ENCODE results near the gene RPS2.

Gene RPS2

DNA sequence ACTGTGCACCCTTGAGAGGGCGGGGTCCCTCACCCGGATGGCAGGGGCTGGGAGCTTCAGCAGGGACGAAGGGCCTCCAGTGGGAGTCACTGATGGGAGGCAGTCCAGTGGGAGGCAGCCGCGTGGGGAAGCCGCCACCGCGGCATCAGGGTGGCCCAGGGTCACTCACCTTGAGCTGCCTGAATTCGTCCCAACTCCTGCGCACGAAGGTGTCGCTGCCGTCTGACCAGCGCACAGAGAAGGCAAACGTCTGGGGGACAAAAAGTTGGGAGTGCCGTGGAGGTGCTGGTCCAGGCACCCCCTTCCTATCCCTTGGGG is 16.1 kb upstream of the RPS2 start:
- DNase-seq, result no peak

DNA sequence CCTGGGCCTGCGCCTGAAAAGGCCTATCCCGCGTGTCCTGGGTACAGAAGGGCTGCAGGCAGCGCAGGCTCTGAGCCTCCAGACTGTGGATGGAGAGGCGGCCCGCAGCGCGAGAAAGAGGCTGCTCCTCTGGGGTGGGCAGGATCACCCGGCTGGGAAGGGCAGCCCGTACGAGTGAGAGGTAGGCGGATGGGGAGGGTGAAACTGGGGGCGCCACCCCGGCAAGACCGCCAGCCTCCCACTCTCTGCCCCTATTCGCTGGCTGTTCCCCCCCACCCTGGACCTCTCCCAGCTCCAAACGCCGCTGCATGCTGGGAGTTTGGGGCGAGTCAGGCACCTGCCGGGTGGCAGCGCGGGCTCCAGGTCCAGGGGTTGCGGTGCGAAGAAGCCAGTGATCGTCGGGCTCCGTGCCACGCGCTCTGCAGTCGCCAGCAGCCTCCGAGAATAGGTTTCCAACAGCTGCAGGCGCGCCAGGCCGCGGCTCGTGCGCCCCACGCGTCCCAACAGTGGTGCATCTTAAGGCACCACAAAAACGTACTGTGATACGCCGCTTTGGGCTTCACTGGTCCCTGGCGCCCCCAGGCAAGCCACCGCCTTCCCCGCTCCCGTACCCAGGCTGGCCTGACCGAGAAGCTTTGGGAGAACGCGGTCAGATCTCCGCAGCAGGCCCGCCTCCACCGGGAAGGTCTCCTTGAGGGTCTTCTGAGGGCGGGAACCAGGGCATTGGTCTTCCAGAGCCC is 15.6 kb upstream of the RPS2 start:
- no peak for DNase-seq

DNA sequence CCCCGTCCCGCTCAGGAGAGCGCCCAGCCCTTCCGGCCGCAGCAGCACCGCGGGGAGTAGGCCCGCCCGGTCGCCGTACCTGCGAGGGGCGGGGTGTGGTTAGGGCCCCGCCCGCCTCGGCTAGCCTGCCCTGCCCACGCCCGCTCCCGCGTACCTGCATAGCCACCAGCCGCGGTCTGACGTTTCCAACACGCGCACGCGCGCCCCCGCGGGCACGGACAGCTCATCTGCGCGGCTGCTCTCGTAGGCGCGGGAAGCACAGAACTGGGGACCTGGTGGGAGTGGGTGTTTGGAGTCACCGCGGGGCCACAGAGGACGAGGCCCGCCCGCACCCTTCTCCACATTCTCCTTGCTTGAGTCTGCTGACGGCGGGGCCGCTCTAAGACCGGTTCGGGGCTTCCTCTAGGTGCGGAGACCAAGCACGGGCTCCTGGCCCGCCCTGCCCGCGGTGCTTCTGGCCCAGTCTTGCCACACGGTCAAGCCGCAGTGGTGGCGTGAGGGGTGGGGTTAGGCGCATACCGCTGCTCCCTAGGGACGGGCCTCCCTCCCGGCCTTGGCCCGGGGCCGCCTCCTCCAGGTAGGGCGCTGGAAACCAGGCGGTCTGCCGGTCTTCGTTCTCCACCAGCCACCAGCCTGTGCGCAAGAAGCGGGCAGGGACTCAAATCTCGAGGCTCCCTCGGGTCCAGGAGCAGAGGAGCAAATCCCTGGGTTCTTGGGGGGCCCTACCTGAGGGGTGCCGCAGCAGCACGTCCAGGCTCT is 14.8 kb upstream of the RPS2 start:
- DNase-seq, result no peak

DNA sequence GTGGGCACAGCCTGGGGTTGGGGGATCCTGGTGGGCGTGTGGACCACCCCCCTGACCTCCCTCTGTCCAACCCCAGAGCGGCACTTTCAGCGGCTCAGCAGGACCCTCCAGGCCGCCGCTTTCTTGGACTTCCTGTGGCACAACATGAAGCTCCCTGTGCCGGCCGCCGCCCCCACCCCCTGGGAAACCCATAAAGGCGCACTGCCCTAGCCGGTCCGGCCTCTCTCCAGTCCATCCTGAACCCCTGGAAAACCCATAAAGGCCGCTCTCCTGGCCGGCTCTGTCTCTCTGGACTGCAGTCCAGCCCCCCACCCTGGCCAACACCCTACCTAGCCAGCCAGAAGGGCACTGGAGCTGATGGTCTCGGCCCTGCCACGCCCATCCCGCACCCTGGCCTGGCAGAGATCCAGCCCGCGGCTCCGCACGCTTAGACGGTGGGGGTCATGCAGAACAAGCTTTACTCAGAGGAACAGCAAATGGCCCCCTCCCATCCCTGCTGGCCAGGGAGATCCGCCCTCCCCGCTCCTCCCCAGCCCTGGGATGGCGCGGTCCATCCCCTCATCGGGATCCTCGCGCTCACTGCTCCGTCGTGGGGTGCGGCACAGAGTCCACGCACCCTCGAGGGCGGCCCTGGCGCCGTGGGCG is 14.0 kb upstream of the RPS2 start:
- no peak for DNase-seq

DNA sequence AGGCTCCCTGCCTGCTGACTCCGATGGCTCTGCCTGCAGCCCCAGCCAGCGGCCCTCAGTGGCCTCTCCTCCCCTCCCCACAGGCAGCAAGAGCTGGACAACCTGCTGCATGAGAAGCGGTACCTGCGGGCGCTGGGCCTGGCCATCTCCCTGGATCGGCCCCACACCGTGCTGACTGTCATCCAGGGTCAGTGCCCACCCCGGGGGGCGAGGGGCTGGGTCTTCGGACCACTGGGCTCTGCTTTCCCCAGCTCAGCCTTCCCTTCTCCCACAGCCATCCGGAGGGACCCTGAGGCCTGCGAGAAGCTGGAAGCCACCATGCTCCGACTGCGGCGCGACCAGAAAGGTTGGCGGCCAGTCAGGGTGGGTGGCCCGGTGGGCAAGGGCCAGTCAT is 13.2 kb upstream of the RPS2 start:
- no peak for DNase-seq

DNA sequence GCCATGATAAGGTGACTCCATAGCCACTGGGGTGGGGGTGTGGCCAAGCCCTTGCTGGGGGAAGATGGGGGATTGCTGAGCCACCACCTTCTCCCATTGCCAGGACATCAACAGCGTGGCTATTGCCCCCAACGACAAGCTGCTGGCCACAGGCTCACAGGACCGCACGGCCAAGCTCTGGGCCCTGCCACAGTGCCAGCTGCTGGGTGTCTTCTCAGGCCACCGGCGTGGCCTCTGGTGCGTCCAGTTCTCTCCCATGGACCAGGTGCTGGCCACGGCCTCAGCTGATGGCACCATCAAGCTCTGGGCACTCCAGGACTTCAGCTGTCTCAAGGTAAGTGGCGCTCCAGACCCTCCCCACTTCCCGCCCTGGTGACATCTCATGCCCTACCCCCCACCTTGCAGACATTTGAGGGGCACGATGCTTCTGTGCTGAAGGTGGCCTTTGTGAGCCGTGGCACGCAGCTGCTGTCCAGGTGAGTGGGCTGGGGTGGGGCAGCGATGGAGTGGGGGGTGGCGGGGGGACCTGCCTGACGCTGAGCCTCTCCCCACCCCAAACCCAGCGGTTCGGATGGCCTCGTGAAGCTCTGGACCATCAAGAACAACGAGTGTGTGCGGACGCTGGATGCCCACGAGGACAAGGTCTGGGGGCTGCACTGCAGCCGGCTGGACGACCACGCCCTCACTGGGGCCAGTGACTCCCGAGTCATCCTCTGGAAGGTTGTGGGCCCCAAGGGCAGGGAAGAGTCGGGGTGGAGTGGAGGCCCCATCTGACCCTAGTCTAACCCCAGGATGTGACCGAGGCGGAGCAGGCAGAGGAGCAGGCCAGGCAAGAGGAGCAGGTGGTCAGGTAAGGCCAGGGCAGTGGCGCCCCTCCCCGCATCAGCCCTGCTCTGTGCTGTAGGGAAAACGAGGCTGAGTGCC is 12.6 kb upstream of the RPS2 start:
- DNase-seq, result no peak

DNA sequence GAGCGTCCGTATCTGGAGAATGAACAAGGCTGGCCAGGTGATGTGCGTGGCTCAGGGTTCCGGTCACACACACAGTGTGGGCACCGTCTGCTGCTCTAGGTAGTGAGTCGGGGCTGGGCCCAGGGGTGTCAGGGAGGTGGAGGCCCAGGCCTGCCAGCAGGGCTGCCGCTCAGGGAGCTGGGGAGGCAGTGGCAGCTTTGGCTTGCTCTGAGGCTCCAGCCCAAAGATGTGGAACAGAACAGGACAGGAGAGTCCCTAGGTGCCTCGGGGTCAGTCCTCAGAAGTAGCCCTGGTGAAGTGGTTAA is 11.5 kb upstream of the RPS2 start:
- no peak for DNase-seq

DNA sequence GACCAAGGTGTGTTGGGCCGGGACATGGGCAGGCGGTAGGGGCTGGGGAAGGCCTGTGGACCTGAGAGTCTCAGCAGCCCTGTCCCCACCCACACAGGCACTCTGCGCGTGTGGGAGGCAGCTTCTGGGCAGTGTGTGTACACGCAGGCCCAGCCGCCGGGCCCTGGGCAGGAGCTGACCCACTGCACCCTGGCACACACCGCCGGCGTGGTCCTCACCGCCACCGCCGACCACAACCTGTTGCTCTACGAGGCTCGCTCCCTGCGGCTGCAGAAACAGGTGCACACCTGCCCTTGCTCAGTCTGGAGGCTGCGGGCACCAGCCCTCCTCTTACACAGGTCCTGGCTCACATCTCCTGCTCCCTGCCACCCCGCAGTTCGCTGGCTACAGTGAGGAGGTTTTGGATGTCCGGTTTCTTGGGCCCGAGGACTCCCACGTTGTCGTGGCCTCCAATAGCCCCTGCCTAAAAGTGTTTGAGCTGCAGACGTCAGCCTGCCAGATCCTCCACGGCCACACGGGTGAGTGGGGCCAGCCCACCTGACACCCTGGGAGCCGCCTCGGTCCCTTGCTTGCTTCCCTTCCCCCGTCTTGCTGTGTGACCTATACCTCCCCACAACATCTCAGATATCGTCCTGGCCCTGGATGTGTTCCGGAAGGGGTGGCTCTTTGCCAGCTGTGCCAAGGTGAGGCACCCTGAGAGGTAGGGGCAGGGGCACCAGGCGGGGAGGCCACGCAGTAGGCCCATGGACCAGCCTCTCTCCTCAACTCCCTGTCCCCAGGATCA is 11.0 kb upstream of the RPS2 start:
- DNase-seq, result no peak

DNA sequence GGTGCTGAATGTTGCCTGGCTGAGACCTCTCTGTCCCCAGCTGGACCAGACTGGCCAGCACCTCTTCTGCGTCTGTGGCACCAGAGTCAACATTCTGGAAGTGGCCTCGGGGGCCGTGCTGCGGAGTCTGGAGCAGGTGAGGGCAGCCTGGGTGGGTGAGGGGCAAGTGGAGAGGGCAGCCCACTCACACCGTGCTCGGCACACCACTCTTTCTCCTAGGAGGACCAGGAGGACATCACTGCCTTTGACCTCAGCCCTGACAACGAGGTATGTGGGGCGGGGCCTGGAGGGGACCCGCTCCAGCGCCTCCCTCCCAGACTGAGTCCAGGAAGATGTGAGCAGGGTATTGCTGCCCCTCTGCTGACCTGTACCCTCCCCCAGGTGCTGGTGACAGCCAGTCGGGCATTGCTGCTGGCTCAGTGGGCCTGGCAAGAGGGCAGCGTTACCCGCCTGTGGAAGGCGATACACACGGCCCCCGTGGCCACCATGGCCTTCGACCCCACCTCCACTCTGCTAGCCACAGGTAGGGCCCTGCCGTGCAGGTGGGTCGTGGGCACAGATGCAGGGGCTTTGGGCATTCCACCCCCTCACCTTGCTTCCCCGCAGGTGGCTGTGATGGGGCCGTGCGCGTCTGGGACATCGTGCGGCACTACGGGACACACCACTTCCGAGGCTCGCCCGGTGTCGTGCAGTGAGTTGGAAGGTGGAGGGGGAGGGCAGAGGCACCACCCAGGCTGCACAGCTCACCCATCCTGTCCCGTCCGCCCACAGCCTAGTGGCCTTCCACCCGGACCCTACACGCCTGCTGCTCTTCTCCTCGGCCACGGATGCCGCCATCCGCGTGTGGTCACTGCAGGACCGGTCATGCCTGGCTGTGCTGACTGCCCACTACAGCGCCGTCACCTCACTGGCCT is 9.8 kb upstream of the RPS2 start:
- no peak for DNase-seq

DNA sequence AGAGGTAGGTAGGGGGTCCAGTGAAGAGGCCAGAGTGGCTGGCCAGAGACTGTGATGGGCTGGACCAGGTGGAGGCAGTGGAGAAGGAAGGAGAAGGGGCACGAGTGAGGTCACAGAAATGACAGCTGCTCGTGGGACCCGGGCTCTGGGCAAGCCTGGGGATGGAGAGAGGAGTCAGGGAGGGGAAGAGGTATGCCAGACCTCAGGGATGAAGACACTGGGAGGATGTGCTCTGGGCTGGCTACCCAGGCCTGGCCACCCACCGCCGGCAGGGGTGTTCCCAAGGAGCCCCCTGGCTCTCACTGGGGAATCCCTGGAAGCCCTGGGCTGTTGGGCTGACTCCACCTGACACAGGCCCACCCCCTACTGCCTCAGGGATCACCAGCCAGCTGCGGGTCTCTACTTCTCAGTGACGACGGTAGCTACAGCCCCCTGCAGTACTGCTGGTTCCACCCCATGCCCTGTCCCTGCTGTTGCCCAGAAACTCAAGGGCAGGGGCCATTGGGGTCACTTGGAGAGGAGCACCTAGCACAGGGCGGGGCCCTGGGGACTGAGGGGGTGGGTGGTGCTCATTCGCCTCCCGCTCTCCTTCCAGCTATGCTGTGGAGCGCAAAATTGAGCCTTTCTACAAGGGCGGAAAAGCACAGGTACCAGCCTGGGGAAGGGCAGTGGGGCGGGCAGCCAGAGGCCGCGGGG is 9.0 kb upstream of the RPS2 start:
- no peak for DNase-seq

DNA sequence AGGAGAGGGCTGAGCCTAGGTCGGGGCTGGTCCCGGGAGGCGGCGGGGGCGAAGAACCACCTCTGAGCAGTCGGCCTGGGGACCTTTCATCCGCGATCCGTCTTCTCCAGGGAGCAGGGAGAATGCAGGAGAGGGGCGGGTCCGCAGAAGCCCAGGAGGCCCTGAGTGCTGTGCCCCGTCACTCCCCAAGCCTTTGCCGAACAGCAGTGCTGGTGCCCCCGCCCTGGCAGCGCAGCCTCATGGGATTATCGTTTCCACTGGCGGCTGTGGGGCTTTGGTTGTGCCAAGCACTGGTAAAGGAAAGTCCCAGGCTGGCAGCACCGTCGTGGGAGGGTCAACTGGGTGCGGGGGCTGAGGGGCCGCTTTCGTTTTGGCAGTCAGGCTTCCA is 7.9 kb upstream of the RPS2 start:
- DNase-seq, result no peak

DNA sequence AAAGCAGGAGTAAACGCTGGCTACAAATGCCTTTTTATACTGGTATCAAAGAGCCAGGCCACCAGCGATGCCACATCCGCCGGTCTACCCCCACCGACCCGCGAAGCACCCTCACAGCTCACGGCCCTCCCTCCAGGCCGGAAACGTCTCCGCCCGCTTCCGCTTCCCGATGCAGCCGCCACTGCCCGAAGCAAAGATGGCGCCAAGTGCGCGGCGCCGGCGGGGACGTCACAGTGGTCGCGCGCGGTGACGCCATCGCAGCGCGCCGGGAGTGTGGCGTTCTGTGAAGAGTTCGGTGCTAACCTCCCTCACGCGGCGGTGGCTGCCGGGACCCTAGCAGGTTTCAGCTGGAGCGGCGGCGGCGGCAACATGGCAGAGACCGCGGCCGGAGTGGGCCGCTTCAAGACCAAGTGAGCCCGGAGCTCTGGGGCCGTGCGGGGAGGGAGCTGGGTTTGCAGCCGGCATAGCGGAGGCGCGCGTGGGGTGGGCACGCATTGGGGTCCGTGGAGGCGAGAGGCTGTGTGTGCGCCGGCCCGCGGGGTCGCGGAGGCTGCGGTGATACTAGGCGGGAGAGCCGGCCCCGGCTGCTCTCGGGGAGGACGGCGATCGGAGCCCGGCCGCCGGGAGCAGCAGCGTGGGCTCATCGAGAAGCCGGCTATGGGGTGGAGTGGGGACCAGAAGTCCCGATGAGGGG is 7.3 kb upstream of the RPS2 start, which contains the start of gene TBL3:
Gene TBL3 (plus strand): TSS at position 258 of the 694 bp plus-strand sequence. CDS start 112 bp downstream, at position 370.
- DNase-seq, result peak; percentile 90

DNA sequence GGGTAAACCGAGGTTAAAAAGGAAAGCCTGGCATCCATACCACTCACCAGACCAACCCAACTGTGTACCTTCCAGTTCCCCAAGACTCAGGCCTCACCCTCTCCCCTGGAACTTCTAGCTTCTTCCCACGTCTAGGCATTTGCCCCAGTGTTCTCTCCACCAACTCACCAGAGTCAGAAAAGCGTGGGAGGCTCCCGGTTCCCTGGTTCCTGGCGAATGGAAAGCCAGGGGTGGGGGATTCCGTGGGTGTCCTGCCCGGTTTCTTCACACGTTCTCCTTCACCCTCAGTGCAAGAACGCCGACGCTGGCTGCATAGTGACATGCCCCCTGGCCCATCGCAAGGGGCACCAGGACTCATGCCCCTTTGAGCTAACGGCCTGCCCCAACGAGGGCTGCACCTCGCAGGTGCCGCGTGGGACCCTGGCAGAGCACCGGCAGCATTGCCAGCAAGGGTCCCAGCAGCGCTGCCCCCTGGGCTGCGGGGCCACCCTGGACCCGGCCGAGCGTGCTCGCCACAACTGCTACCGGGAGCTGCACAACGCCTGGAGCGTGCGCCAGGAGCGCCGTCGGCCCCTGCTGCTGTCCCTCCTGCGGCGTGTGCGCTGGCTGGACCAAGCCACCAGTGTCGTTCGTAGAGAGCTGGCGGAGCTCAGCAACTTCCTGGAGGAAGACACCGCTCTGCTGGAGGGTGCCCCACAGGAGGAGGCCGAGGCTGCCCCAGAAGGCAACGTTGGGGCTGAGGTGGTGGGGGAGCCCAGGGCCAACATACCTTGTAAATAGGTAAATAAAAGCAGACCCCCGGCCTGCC is 3.7 kb upstream of the RPS2 start:
- DNase-seq, result no peak

DNA sequence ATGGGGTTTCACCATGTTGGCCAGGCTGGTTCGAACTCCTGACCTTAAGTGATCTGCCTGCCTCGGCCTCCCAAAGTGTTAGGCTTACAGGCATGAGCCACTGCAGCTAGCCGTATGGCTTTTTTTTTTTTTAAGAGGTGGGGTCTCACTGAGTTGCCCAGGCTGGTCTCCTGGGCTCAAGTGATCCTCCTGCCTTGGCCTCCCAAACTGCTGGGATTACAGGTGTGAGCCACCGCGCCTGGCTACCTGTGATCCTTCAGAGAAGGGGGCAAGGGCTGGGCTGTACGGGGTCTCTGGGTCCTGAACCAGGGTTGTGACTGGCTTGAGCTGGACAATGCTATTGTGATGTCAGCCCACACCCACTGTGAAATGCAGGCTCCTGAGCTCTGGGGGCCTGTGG is 1.8 kb upstream of the RPS2 start, which contains the start of gene RNF151:
Gene RNF151 (plus strand): TSS at position 397 of the 400 bp plus-strand sequence. CDS start 26 bp downstream, outside the sequence.
- no peak for DNase-seq

DNA sequence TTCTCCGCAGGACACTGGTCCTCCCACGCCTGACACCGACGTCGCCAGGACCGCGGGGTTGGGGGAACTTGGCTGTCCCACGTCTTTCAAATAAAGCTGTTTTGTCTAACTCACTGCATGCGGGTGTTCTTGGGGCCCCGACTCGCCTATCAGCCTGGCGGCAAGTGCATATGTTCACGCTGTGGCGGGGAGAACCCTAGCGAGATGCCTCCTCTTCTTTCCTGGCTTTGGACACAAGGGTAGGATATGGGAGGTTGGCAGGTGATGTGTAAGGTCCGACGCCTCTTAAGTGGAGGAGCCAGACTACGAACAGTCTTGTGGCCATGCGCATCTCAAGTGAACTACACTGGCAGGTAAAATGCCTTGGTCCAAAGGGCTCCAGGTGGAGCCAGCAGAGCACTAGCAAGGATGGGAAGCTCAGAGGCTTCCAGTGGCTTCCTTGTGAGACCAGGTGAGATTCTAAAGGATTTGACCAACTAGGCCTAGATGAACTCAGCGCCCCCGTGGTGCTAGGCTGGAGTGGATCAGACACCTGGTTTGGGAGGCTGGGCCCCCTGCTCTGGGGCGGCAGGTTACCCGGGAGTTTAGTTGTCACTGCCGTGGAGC is 873 bp upstream of the RPS2 start:
- no peak for DNase-seq

DNA sequence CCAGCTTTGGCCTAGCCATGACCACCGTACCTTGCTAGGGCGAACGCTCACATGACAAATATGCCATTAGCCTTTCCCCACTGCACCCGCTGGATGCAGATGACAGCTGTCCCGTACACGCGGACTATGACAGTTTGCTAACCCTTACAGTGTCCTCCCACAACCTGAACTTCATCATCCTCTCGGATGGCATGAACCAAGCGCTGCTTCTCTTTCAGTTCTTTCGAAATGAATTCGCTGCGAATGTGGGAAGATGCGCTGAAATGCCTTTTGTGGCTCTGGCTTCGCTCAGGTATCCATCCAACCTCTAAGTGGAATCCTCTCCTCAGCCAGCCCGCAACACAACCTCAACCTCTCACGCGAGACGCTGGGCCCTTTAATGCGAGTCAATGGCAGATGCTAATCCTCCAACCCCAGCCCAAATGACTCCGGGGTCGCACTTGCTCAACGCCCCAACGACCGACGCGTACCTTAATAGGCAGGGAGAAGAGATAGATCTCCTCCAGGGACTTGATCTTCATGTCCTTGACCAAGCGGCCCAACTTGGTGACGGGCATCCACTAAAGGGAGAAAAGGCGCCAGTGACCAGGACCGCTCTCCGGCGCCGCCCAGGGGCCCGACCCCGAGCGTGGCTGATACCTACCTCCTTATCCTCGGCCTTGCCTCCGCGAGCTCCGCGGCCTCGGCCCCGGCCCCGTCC is 670 bp downstream of the RPS2 start:
- DNase-seq, result no peak
